ENCODE measurements around the gene SLC35F4. TPM values are rescaled to one million over a fixed set of nuclear protein-coding genes. Genes with fewer than 3 reads are reported as not detected.

The SLC35F4 gene
- total RNA-seq, 1 experiment from 2014 or later, result not detected

GRCh38 chr14:57686304-57686703, 179.6 kb downstream of the SLC35F4 start:
- Histone ChIP-seq H3K9me3 (ENCODE audit: low read length) (no peaks in the 10 kb centered on the region), H4K20me1 (ENCODE audit: low read length) (no peaks in the 10 kb centered on the region), H3K4me1 (ENCODE audit: insufficient read depth, low read length) (no peaks in the 10 kb centered on the region), H3K36me3 (ENCODE audit: low read depth, low read length) (no peaks in the 10 kb centered on the region), H3K4me3 (ENCODE audit: low read length) (no peak overlapping the region), H3K79me2 (ENCODE audit: low read length) (no peaks in the 10 kb centered on the region), H3K27me3 (ENCODE audit: low read length) (peaks cover 56% of the 10 kb centered on the region), H2AFZ (ENCODE audit: low read length) (no peak overlapping the region), H3F3A (ENCODE audit: low read length, unreplicated experiment) (no peaks in the 10 kb centered on the region), H3K27ac (ENCODE audit: low read length) (no peak overlapping the region), H3K9me2 (replicated peaks; ENCODE audit: low read length) (no peaks in the 10 kb centered on the region), H3K4me2 (ENCODE audit: low read length) (no peak overlapping the region), H3K9ac (ENCODE audit: low read length) (no peak overlapping the region)
- DNase-seq, result no peak
- ChIA-PET CTCF (interaction anchor here (0.6 kb wide), 1 partner anchor 735 kb away, joined by 4 read pairs; no protein-coding TSS in a partner anchor), POLR2A (ENCODE audit: unreplicated experiment) (no interaction called here)
- BruUV-seq (replicated peaks), result no TSS peak
- ATAC-seq, result no peak
- intact Hi-C loops (cut with micrococcal nuclease), result no loop called here
- TF ChIP-seq EZH2 (IDR thresholded peaks at IDR 0.05; ENCODE audit: low read length, unreplicated experiment), result no peak
- TF ChIP-seq EZH2phosphoT487 (IDR thresholded peaks at IDR 0.05; ENCODE audit: borderline replicate concordance, low read length), result no peak; the same call in 1 of the 2 replicates
- TF ChIP-seq CTCF (conservative IDR thresholded peaks at IDR 0.05; ENCODE audit: low read depth, low read length), result no peak

- Histone ChIP-seq H3K4me1 (ENCODE audit: insufficient read depth, low read length) (no peaks in the 10 kb centered on the region), H3K9me2 (replicated peaks; ENCODE audit: low read length) (no peaks in the 10 kb centered on the region), H3K36me3 (ENCODE audit: low read depth, low read length) (no peaks in the 10 kb centered on the region), H4K20me1 (ENCODE audit: low read length) (no peaks in the 10 kb centered on the region), H3K9me3 (ENCODE audit: low read length) (no peaks in the 10 kb centered on the region), H3K79me2 (ENCODE audit: low read length) (no peaks in the 10 kb centered on the region), H3K27ac (ENCODE audit: low read length) (no peak overlapping the region), H2AFZ (ENCODE audit: low read length) (no peak overlapping the region), H3K9ac (ENCODE audit: low read length) (no peak overlapping the region), H3F3A (ENCODE audit: low read length, unreplicated experiment) (no peaks in the 10 kb centered on the region), H3K4me3 (ENCODE audit: low read length) (no peak overlapping the region), H3K27me3 (ENCODE audit: low read length) (peaks cover 26% of the 10 kb centered on the region), H3K4me2 (ENCODE audit: low read length) (no peak overlapping the region)
- ChIA-PET CTCF (no interaction called here), POLR2A (ENCODE audit: unreplicated experiment) (interaction anchor here (0.6 kb wide), 1 partner anchor 23 kb away, joined by 6 read pairs; no protein-coding TSS in a partner anchor)
- ATAC-seq (no peak), DNase-seq (no peak)
- TF ChIP-seq EZH2 (IDR thresholded peaks at IDR 0.05; ENCODE audit: low read length, unreplicated experiment) (no peak), EZH2phosphoT487 (IDR thresholded peaks at IDR 0.05; ENCODE audit: borderline replicate concordance, low read length) (no peak), CTCF (conservative IDR thresholded peaks at IDR 0.05; ENCODE audit: low read depth, low read length) (no peak)
- no TSS peak for BruUV-seq (replicated peaks)
- intact Hi-C loops (cut with micrococcal nuclease), result no loop called here
Measured at GRCh38 chr14:57671021-57671420, 194.9 kb downstream of the SLC35F4 start.

GRCh38 chr14:57660208-57660607, 205.7 kb downstream of the SLC35F4 start:
- no TSS peak for BruUV-seq (replicated peaks)
- no peak for DNase-seq

More at GRCh38 chr14:57660208-57660607, 205.7 kb downstream of the SLC35F4 start:
- POLR2A ChIA-PET (ENCODE audit: unreplicated experiment), result no interaction called here
- Histone ChIP-seq H4K20me1 (ENCODE audit: low read length) (no peaks in the 10 kb centered on the region), H3K4me1 (ENCODE audit: insufficient read depth, low read length) (no peaks in the 10 kb centered on the region), H3K27me3 (ENCODE audit: low read length) (peaks cover 17% of the 10 kb centered on the region; the same call in 1 of the 2 replicates), H3K79me2 (ENCODE audit: low read length) (no peaks in the 10 kb centered on the region), H3K27ac (ENCODE audit: low read length) (no peak overlapping the region), H3K36me3 (ENCODE audit: low read depth, low read length) (no peaks in the 10 kb centered on the region), H2AFZ (ENCODE audit: low read length) (no peak overlapping the region), H3F3A (ENCODE audit: low read length, unreplicated experiment) (no peaks in the 10 kb centered on the region), H3K9me3 (ENCODE audit: low read length) (peaks cover 5% of the 10 kb centered on the region; the same call in 1 of the 2 replicates), H3K9ac (ENCODE audit: low read length) (no peak overlapping the region), H3K4me3 (ENCODE audit: low read length) (no peak overlapping the region), H3K4me2 (ENCODE audit: low read length) (no peak overlapping the region), H3K9me2 (replicated peaks; ENCODE audit: low read length) (no peaks in the 10 kb centered on the region)
- TF ChIP-seq EZH2phosphoT487 (IDR thresholded peaks at IDR 0.05; ENCODE audit: borderline replicate concordance, low read length) (no peak), EZH2 (IDR thresholded peaks at IDR 0.05; ENCODE audit: low read length, unreplicated experiment) (no peak), CTCF (conservative IDR thresholded peaks at IDR 0.05; ENCODE audit: low read depth, low read length) (no peak)
- CTCF ChIA-PET, result no interaction called here
- no peak for ATAC-seq
- intact Hi-C loops (cut with micrococcal nuclease), result no loop called here
